Measurements from ENCODE around the gene MEN1.

DNA sequence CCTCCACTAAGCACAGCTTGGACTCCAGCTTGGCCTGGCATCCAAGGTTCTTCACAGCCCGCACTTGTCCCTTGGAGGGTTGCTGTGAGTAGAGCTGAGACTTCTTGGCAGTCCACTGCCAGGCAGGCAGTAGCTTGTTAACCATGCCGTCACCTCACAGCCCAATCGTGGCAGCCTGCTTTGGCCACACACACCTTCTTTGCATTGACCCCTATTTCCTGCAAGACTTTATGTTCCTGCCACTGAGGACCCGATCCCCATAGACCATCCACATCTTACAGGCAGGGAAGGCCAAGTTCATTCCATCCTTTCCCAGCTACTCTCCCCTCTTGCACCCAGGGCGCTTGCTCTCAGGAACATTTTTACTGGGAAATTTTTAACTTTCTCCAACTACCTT, 48.1 kb downstream of the MEN1 start:
- TF ChIP-seq CTCF (optimal IDR thresholded peaks at IDR 0.05 in 1 of 3, IDR thresholded peaks at IDR 0.05 in 1 of 3, conservative IDR thresholded peaks at IDR 0.05 in 1 of 3; ENCODE audit: extremely low read depth in 1 of 3, insufficient read depth in 2 of 3, low read length in 3 of 3) (no peak), EZH2 (IDR thresholded peaks at IDR 0.05; ENCODE audit: low read length) (no peak)

All from keratinocyte (primary cell).